Measurements from ENCODE around the gene SLC25A4. TPM values are rescaled to one million over a fixed set of nuclear protein-coding genes. Genes with fewer than 3 reads are reported as not detected.

The SLC25A4 gene
- total and polyA plus RNA-seq, 2 of the 13 experiments (the other 11 are each of a cell fraction or from before 2014, with no cell fraction given): 30.3 to 42.1 TPM

- ChIA-PET CTCF (ENCODE audit: low intra/inter-chr PET ratio, low total read pairs) (no interaction called here), POLR2A (no interaction called here)
- 85% methylated on average over 9 of the region's 9 CpGs for WGBS (ENCODE audit: low lambda C conversion rate)
- H3K9ac ChIP-seq (ENCODE audit: insufficient read depth, low read depth, low read length): no peak overlapping the region
- no peak overlapping the region for H3K4me2 ChIP-seq (ENCODE audit: low read depth, low read length)
- H3K27me3 ChIP-seq (ENCODE audit: control insufficient read depth in 1 of 2, insufficient read depth in 2 of 2, low read length in 2 of 2): no peaks in the 10 kb centered on the region
- H4K20me1 ChIP-seq (ENCODE audit: insufficient read depth, low read length): no peaks in the 10 kb centered on the region; the same call in 1 of the 2 replicates
- no peaks in the 10 kb centered on the region for H3K9me3 ChIP-seq (ENCODE audit: low read length)
- no peaks in the 10 kb centered on the region for H3K4me1 ChIP-seq (ENCODE audit: insufficient read depth, low read length)
- no peak for FAIRE-seq
- no TSS peak for BruUV-seq (replicated peaks)
- in situ Hi-C loops (cut with HindIII; ENCODE audit: extremely low pct_ligation_motif_present, low pct_unique_long_range_greater_than_20kb): no loop called here
- DNase-seq (ENCODE audit: low spot score): no peak
- intact Hi-C loops (cut with micrococcal nuclease; ENCODE audit: unreplicated experiment): no loop called here
- no peak overlapping the region for H3K27ac ChIP-seq (ENCODE audit: extremely low read length, insufficient read depth, low read length)
- H3K79me2 ChIP-seq (ENCODE audit: insufficient read depth, low read length): no peaks in the 10 kb centered on the region
- H2AFZ ChIP-seq (ENCODE audit: low read length): no peak overlapping the region
- no peak overlapping the region for H3K4me3 ChIP-seq (replicated peaks in 1 of 3; ENCODE audit: insufficient read depth in 1 of 3, low read depth in 2 of 3, low read length in 3 of 3)
- no peak for ATAC-seq
- H3K36me3 ChIP-seq (replicated peaks in 1 of 2; ENCODE audit: control insufficient read depth in 1 of 2, insufficient read depth in 2 of 2, low read length in 2 of 2): peaks cover 20 to 78% of the 10 kb centered on the region in 2 experiments
- TF ChIP-seq ZNF609 (CRISPR knock-in tag; IDR thresholded peaks at IDR 0.05; ENCODE audit: borderline replicate concordance) (no peak), FOXP1 (IDR thresholded peaks at IDR 0.05) (no peak), FOXP1 (CRISPR knock-in tag; IDR thresholded peaks at IDR 0.05) (no peak), ZNF749 (CRISPR knock-in tag; IDR thresholded peaks at IDR 0.05; ENCODE audit: borderline replicate concordance) (no peak), ZNF329 (CRISPR knock-in tag; IDR thresholded peaks at IDR 0.05; ENCODE audit: low read depth) (no peak), GATAD2A (CRISPR knock-in tag; IDR thresholded peaks at IDR 0.05) (no peak), PBX2 (CRISPR knock-in tag; IDR thresholded peaks at IDR 0.05) (no peak), ZNF354B (CRISPR knock-in tag; IDR thresholded peaks at IDR 0.05) (no peak), ZNF556 (CRISPR knock-in tag; IDR thresholded peaks at IDR 0.05; ENCODE audit: borderline replicate concordance) (no peak), NFRKB (IDR thresholded peaks at IDR 0.05) (no peak), ZNF12 (CRISPR knock-in tag; IDR thresholded peaks at IDR 0.05) (no peak), ATF6 (CRISPR knock-in tag; conservative IDR thresholded peaks at IDR 0.05) (no peak), REXO4 (CRISPR knock-in tag; IDR thresholded peaks at IDR 0.05; ENCODE audit: borderline replicate concordance) (no peak), FOSL1 (CRISPR knock-in tag; IDR thresholded peaks at IDR 0.05; ENCODE audit: borderline replicate concordance) (no peak), ZNF589 (CRISPR knock-in tag; conservative IDR thresholded peaks at IDR 0.05) (no peak), CBX2 (IDR thresholded peaks at IDR 0.05; ENCODE audit: low read depth, low read length) (no peak), CBX2 (CRISPR knock-in tag; IDR thresholded peaks at IDR 0.05; ENCODE audit: low read depth) (no peak), DRAP1 (CRISPR knock-in tag; IDR thresholded peaks at IDR 0.05) (no peak), GTF2F1 (IDR thresholded peaks at IDR 0.05; ENCODE audit: low read length) (no peak), SP1 (IDR thresholded peaks at IDR 0.05) (no peak), SP1 (CRISPR knock-in tag; IDR thresholded peaks at IDR 0.05) (no peak)
Measured at GRCh38 chr4:185167234-185167633, 24.2 kb downstream of the SLC25A4 start.
